ENCODE results near the gene KCNJ5.

GRCh38 chr11:128907585-128907984 lies 16.4 kb downstream of the KCNJ5 start:
- TF ChIP-seq POLR2A (IDR thresholded peaks at IDR 0.05) = no peak
- no peak for TF ChIP-seq CTCF (IDR thresholded peaks at IDR 0.05)
- no peak for TF ChIP-seq POLR2AphosphoS5 (IDR thresholded peaks at IDR 0.05)
